ENCODE data around the gene TRIM25.

Gene TRIM25

DNA sequence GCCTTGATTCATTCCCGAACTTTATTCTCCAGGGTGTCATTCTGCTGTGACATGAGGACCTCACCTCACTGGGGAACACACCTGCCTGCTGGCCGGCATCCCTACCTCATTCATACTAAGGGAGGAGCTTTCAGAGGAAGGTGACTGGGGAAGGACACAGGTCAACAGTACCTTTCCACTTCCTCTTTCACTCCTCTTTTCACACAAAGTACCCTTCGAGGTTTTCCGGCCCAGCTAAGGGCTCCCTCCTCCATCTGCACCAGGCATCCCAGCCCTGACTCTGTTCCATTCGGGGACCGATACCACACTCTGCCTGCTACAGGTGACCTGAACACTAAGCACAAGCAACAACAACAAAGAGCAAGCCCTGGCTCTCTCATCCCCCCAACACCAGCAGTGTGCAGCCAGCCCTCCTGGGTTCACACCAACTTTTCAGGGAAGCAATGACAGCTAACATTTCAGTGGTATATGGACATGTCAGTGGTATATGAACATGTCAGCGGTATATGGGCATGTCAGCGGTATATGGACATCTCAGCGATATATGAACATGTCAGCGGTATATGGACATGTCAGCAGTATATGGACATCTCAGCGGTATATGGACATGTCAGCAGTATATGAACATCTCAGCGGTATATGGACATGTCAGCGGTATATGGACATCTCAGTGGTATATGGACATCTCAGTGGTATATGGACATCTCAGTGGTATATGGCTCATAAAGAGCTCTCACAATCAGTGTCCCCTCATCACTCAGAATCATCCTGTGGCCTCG, 16.0 kb downstream of the TRIM25 start:
- TF ChIP-seq TEAD4 (IDR thresholded peaks at IDR 0.05) (no peak), CEBPB (IDR thresholded peaks at IDR 0.05) (no peak), TCF12 (IDR thresholded peaks at IDR 0.05; ENCODE audit: low read depth) (no peak), ZBTB7A (IDR thresholded peaks at IDR 0.05; ENCODE audit: low read depth) (no peak), EGR1 (IDR thresholded peaks at IDR 0.05) (no peak), EP300 (IDR thresholded peaks at IDR 0.05; ENCODE audit: borderline replicate concordance) (no peak), NFIC (IDR thresholded peaks at IDR 0.05) (no peak), YY1 (IDR thresholded peaks at IDR 0.05; ENCODE audit: low read depth) (no peak), CREB1 (IDR thresholded peaks at IDR 0.05; ENCODE audit: low read depth) (no peak), REST (IDR thresholded peaks at IDR 0.05; ENCODE audit: low read depth) (no peak), MAX (IDR thresholded peaks at IDR 0.05) (no peak), FOXM1 (IDR thresholded peaks at IDR 0.05; ENCODE audit: borderline replicate concordance, low read depth) (no peak), TAF1 (IDR thresholded peaks at IDR 0.05; ENCODE audit: low read depth) (no peak), RAD21 (IDR thresholded peaks at IDR 0.05; ENCODE audit: low read depth) (no peak)
- TF ChIP-seq, protein P1, sequence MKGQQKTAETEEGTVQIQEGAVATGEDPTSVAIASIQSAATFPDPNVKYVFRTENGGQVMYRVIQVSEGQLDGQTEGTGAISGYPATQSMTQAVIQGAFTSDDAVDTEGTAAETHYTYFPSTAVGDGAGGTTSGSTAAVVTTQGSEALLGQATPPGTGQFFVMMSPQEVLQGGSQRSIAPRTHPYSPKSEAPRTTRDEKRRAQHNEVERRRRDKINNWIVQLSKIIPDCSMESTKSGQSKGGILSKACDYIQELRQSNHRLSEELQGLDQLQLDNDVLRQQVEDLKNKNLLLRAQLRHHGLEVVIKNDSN (IDR thresholded peaks at IDR 0.05): no peak

DNA sequence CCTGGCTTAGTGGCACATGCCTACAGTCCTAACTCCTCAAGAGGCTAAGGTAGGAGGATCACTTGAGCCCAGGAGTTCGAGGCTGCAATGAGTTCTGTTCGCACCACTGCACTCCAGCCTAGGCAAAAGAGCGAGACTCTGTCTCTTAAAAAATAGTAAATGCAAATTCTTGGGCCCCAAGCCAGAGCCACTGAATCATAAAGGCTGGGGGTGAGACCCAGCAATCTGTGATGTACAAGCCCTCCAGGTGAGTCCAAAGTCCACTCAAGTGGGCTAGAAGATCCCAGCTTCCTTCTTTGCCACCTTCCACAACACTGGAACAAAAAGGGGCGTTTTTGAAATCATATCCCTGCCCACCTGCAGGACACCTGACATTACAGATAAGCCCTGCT, 16.9 kb downstream of the TRIM25 start:
- TF ChIP-seq TEAD4 (IDR thresholded peaks at IDR 0.05): no peak
- TF ChIP-seq, protein P1 (IDR thresholded peaks at IDR 0.05): no peak
- no peak for TF ChIP-seq EGR1 (IDR thresholded peaks at IDR 0.05)
- no peak for TF ChIP-seq CREB1 (IDR thresholded peaks at IDR 0.05; ENCODE audit: low read depth)
- no peak for TF ChIP-seq EP300 (IDR thresholded peaks at IDR 0.05; ENCODE audit: borderline replicate concordance)
- no peak for TF ChIP-seq TCF12 (IDR thresholded peaks at IDR 0.05; ENCODE audit: low read depth)
- TF ChIP-seq NFIC (IDR thresholded peaks at IDR 0.05): no peak
- TF ChIP-seq YY1 (IDR thresholded peaks at IDR 0.05; ENCODE audit: low read depth): no peak
- no peak for TF ChIP-seq REST (IDR thresholded peaks at IDR 0.05; ENCODE audit: low read depth)
- TF ChIP-seq MAX (IDR thresholded peaks at IDR 0.05): no peak
- no peak for TF ChIP-seq FOXM1 (IDR thresholded peaks at IDR 0.05; ENCODE audit: borderline replicate concordance, low read depth)
- TF ChIP-seq RAD21 (IDR thresholded peaks at IDR 0.05; ENCODE audit: low read depth): no peak
- TF ChIP-seq CEBPB (IDR thresholded peaks at IDR 0.05): no peak
- TF ChIP-seq ZBTB7A (IDR thresholded peaks at IDR 0.05; ENCODE audit: low read depth): no peak
- no peak for TF ChIP-seq TAF1 (IDR thresholded peaks at IDR 0.05; ENCODE audit: low read depth)

DNA sequence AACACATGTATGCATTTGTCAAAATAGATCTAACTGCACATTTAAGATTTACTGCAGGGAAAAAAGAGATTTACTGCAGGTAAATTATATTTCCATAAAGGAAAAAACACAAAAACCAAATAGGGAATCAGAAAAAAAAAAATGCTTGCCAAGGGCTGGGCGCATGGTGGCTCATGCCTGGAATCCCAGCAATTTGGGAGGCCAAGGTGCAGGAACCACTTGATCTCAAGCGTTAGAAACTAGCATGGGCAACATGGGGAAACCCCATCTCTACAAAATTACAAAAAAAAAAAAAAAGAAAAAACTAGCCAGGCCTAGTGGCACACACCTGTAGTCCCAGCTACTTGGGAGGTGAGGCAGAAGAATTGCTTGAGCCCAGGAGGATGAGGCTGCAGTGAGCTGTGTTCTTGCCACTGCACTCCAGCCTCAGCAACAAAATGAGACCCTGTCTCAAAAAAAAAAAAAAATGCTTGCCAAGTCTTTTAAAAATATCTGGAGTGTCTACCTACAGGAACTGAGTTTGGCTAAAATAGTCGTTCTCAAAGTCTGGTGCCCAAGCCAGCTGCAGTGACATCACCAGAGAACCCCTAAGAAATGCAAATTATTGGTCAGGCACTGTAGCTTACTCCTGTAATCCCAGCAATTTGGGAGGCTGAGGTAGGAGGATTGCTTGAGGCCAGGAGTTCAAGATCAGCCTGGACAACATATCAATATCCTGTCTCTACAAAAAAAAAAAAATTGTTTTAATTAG, 17.5 kb downstream of the TRIM25 start:
- TF ChIP-seq RAD21 (IDR thresholded peaks at IDR 0.05; ENCODE audit: low read depth) (no peak), TEAD4 (IDR thresholded peaks at IDR 0.05) (peak; percentile 78)

GRCh38 chr17:56894859-56895455, 18.9 kb downstream of the TRIM25 start:
- TF ChIP-seq EGR1 (IDR thresholded peaks at IDR 0.05): no peak
- no peak for TF ChIP-seq NFIC (IDR thresholded peaks at IDR 0.05)
- TF ChIP-seq TCF12 (IDR thresholded peaks at IDR 0.05; ENCODE audit: low read depth): no peak
- TF ChIP-seq TEAD4 (IDR thresholded peaks at IDR 0.05): no peak
- TF ChIP-seq TAF1 (IDR thresholded peaks at IDR 0.05; ENCODE audit: low read depth): no peak
- TF ChIP-seq, protein P1 (IDR thresholded peaks at IDR 0.05): no peak
- TF ChIP-seq ZBTB7A (IDR thresholded peaks at IDR 0.05; ENCODE audit: low read depth): no peak
- TF ChIP-seq CREB1 (IDR thresholded peaks at IDR 0.05; ENCODE audit: low read depth): no peak
- TF ChIP-seq RAD21 (IDR thresholded peaks at IDR 0.05; ENCODE audit: low read depth): no peak
- no peak for TF ChIP-seq MAX (IDR thresholded peaks at IDR 0.05)
